Measurements from ENCODE around the gene ASPG.
"Not testable (repeated sequence)": the region's sequence is repeated elsewhere in the genome, so short reads cannot be mapped to it uniquely, and the experiment has no call there.

The ASPG gene

DNA sequence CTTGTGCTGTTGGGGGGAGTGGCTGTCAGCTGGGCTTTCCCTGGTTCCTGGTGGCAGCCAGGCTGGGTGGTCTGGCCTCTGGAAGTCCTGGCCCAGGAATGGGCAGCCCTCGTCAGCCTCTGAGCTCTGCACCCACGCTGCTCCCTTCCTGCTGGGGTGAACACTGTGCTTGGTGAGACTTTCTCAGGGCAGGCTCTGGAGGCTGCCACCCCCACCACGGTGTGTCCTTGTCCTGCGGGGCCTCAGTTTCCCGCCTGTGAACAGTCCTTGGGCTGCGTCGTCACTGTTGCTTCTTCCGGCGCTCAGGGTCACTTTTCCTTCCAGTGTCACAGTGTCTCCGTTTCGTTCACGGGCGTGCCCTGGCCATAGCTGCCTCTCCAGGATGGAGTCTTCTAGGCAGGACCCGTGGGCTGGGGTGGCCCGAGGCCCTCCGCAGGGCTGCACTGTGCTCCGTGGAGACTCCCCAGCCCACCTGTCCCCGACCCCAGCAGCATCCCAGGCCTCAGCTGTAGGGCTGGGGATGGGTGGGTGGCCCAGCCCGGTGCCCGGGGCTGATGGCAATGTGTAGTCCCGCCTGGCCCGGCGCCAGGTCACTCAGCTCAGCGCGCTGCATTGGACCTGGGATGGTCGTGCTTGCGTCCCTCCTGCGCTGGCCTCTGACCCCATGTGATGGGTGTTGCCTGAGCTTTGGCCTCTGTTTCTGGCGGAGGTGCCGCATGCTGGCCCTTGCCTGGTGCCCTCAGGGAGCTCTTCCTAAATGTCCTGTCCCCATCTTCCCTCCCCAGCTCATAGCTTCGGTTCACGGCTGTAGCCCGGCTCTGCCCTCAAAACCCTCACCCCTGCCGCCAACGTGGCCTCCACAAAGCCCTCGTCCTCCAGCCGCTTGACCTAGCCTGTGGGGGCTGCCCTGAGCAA is 59.7 kb downstream of the ASPG start:
- in situ Hi-C loops (cut with MboI; ENCODE audit: low sequenced_read_pairs): no loop called here

DNA sequence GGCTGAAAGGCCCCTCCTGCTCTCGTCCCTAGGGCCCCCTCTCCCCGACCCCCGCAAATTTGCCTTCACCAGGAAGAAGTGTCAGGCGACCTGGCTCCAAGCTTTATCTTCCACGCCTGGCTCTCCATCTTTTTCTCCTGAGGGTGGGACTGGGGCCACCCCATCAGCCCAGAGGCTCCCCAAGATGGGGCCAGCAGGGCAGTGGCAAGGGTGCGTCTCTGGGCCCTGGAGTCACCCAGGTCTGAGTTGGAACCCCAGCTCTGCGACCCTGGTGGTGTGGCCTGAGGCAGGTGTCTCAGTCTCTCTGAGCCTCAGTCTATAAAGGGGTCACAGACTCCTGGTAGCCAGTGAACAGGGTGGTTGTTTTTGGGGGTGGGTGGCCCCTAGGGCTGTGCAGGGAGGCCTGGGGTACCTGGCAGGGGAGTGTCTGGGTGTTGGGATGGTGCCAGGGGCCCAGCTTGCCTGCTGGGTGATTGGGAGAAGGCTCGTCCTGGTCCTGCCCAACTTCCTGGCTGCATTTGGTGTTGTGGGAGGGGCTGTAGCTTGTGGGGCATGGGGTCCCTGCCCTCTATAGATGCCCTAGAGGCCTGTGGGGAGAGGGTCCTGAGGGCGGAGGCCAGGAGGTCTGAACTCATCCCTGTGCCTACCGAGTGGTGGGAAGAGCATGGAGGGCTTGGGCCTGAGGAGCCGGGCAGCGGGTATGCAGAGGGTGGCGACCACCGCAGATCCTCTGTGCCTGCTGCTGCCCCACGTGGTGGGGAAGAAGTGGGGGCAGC is 60.5 kb downstream of the ASPG start:
- in situ Hi-C loops (cut with MboI; ENCODE audit: low sequenced_read_pairs): no loop called here

DNA sequence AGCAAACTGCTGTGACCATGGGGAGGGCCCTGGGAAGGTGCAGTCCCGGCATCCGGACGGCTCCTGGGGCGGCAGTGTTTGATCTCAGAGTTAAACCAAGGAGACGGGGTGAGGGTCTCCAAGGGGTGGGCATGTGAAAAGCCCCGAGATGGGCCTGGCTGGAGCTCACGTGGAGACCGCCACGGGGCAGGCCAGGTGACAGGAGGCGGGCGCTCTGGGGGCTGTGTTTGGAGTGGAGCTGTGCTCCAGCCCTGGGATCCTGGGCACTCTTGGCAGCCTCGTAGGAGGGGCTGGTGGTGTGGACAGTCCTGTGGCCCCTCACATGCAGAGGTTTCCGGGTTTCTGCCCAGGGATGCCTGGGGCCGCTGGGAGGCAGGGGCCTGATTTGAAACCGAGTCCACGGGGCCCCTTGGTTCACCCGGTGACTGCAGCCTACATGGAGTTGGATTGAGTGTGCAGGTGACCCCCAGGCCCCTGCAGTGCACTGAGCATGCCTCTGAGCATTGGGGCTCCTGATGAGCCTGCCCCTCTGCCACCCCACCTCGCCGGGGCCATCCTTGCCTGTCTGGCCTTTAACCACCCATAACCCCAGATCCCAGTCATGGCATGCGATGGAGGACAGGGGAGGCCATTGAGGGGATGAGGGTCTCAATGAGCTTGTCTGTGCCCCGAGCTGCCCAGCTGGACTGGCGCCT is 61.3 kb downstream of the ASPG start:
- in situ Hi-C loops (cut with MboI; ENCODE audit: low sequenced_read_pairs): no loop called here

DNA sequence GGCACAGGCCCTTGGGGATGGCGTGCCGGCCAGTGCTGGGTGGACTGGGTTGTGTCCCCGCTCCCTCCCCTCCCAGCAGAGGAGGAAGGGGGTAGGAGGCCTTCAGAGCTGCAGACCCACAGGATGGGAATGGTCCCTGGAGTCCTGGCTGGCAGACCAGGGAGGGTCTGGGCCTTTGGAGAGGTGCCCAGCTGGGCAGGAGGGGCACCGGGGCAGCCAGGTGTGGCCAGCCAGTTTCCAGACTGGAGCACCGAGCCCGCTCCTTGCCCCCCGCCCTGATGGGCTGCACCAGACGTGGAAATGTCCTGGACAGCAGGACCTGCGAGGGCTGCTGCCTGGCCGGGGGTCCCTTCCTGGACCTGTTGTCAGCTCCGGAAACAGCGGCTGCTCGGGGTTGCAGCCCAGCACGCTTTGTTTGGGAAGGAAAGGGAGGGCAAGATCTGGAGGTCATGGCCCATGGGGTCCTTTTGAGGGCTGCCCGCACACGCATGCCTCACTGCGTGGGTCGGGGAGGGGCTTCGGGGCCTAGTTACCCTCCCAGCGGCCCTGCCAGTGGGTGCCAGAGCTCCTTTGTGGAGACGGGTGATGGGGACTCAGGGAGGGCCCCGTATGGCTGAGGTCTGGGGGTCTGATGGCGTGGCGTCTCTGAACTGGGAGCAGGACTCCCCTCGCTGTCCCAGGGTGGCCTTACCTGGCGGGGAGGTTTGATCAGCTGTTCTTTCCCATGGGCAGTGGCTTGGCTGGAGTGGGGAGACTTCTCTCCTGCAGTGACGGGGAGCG is 62.0 kb downstream of the ASPG start:
- in situ Hi-C loops (cut with MboI; ENCODE audit: low sequenced_read_pairs): no loop called here

DNA sequence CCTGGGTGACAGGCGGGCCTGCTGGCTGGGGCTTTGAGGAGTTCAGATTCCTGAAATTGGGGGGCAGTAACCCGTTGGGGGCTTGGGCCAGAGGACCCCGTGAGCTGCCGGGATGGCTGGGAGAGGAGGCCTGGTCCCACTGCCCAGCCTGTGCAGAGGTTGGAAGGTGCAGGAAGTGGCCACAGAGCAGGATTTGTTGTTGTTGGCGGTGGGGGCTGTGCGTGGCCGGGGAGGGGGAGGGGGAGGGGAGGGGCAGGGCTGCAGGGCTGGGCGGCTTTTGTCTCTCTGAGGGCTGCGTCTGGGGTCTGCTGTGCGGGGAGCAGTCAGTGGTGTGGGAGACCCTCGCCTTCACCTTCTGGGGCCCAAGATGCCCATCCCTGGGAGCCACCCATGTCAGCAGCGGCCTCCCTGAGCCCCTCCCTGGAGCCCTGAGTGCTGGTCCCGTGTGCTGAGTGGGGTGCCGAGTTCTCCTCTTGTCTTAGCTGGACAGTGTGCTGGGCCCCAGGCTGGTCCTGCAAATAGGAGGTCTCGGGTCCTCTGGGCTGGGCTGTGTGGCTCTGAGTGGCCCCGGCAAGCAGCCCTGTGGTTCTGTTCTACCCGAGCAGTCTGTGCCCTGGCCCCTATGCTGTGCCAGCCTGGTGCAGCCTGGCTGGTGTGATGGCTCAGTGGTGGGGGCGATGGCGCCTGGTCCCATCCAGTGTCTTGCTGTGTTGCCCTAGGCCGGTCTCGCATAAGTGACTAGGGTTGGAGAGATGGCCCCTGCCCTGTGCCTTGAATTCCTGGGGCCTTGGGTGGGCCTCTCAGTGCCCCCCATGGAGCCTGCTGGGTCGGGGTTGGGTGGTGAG is 63.2 kb downstream of the ASPG start:
- in situ Hi-C loops (cut with MboI; ENCODE audit: low sequenced_read_pairs): no loop called here

DNA sequence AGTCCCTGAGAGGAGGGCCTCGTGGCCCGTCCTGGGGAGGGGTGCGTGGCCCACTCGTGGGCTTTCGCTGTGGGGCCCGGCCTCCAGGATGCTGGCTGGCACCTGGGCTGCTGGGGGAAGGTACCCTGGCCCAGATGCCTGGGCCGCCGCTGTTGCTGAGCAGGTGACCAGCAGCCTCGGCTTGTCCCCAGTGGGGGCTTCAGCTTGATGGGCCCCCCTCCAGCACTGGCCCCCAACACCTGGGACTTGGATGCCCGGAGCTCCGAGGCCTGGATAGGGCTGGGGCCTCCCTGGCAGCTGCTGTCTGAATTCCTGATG is 63.7 kb downstream of the ASPG start:
- in situ Hi-C loops (cut with MboI; ENCODE audit: low sequenced_read_pairs): no loop called here

DNA sequence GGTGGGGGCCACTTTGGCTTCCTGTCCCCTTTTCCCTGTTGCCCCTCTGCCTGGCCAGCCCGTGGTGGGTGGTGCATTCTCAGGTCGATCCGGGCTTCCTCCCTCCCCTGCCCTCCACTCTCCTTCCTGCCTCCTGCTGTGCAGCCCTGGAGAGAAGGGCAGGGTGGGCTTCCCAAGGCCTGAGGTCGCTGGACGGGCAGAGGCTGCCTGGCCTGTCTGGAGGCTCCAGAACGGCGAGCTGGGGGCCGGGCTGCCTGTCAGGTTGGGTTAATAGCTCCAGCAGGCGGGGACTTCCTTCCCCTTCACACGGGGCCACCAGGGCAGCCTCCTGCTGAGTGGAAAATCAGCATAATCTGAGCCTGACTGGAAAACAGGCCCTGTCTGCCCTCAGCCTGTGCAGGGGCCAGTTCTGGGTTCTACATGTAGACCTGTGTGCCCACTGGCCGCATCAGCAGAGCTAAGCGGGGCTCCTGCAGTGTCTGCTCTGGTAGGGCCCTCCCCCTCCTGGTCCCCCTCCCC is 64.2 kb downstream of the ASPG start:
- in situ Hi-C loops (cut with MboI; ENCODE audit: low sequenced_read_pairs): no loop called here

DNA sequence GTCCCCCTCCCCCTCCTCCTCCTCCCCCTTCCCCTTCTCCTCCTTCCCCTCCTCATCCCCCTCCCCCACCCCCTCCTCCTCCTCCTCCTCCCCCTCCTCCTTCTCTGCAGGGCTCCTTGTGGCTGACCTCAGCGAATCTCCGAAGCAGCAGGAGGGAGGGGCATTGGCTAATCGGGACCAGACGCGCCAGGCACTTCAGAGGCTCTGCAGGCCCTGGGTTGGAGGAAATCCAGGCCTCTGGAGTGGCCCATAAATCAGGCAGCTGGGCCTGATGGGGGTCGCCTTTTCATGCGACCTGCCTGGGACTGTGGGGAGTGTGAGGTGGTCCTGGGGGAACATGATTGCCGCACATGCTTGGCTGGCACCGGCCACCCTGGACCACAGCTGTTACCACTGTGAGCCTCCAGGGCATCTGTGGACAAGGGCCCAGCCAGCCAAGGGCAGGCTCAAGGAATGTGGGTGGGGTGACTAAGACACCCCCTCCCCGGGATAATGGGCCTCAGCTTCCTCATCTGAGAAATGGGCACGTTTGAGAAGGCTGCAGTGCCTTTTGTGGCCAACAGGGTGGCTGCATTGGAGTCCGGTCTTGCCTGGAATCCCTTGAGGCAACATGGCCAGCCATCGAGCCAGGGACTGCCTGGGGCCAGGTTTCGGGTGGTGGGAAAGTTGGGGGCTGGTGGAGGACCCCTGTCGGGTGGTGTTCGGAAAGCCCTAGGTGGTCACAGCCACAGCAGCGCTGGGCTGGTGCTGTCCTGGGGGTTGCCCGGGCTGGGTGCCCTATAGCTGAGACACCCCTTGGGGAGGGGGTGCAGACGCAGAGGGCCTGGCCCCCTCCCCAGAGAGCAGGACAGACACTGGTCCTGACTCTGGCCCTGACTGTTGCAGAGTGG is 64.9 kb downstream of the ASPG start:
- in situ Hi-C loops (cut with MboI; ENCODE audit: low sequenced_read_pairs): no loop called here

DNA sequence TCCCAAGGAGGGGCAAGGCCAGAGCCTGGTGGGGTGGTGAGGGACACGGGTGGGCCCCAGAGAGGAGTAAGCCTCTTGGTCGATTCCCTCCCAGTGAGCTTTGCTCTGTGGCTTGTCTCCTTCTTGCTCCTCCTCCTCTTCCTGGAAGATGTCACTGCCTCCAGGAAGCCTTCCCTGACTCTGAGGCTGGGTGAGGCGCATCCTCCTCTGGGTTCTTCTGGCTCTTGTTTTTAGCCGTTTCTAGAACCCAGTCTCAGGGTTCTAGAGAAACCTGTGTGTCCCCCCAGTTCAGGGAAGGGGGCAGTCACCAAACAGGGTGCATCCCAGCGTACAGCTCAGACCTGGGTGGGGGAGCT is 65.5 kb downstream of the ASPG start:
- in situ Hi-C loops (cut with MboI; ENCODE audit: low sequenced_read_pairs): no loop called here

DNA sequence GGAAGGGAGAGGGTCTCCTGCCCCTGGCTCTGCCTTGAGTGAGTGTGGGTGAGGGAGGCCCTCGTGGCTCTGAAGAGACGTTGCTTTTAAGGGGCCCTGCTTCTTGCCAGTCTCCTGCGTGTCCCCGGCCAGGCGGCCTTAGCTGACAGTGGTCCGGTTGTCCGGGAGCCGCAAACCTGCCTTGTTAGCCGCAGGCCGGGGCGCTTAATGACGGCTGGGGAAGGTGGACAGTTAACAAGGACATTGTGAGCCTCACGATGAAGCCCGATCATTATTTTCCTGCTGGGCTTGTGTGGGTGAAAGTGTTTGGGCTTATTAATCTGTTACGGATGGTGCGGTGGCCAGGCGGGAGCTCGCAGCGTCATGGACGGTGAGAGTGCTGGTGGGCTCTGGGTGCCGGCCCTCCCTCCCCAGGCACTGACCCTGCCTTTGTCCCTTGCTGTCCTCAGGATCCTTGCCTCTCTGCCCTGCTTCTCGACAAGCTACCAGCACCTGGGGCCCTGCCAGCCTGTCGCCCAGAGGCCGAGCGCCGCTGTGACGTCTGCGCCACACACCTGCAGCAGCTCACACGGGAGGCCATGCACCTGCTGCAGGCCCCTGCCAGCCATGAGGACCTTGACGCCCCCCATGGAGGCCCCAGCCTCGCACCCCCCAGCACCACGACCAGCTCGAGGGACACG is 66.2 kb downstream of the ASPG start:
- in situ Hi-C loops (cut with MboI; ENCODE audit: low sequenced_read_pairs): no loop called here

DNA sequence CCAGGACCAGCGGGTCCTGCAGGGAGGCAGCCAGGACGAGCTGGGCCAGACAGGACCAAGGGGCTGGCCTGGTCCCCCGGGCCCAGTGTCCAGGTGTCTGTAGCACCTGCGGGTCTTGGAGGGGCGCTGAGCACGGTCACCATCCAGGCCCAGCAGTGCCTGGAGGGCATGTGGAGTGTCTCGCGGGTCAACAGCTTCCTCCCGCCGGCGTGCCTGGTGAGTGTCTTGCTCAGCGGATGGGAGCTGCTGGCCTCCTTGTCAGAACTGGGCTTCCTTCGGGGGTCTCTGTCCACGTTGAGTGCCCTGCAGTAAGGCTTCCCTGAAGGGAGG is 66.7 kb downstream of the ASPG start:
- in situ Hi-C loops (cut with MboI; ENCODE audit: low sequenced_read_pairs): no loop called here

DNA sequence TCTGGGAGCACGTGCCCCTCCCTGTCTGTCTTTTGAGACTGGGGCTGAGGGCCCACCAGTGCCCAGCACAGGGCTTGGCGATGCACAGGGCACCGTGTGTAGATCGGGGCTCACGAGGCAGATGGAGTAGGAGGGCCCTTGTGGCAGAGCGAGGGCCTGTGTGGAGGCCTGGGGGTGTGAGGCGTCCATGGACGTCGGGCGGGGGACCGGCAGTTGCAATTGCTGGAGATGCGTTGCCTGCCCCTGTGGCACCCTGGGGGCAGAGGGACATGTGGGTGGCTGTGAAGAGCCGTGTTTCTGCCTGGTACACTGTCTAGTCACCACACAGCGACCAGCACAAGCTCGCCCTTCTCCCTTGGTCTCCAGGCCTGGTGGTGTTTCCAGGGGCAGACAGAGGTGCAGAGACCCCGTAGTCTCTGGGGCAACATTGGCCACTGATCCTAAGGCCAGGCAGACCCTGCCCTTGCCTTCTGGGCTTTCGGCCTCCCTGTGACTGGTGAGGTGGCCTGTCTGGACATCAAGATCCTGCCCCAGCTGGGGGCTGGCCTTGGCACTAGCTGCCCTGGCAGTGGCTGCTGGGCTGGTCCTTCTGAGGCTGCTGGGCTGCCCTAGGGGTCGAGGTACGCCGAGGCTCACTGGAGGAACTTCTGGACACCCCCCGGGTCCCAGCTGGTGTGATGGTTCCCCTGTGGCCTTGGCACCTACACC is 67.3 kb downstream of the ASPG start:
- in situ Hi-C loops (cut with MboI; ENCODE audit: low sequenced_read_pairs): no loop called here

DNA sequence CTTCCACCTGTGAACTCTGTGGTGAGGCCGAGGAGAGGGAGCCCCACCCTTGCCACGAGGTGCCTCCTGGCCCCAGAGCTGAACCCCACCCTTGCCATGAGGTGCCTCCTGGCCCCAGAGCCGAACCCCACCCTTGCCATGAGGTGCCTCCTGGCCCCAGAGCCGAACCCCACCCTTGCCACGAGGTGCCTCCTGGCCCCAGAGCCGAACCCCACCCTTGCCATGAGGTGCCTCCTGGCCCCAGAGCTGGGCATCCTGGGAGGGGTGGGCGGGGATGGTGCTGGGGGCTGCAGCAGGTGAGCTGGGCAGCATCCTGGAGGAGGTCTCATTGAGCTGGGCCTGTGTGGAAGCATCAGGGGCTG is 67.9 kb downstream of the ASPG start:
- in situ Hi-C loops (cut with MboI; ENCODE audit: low sequenced_read_pairs): not testable (repeated sequence)

DNA sequence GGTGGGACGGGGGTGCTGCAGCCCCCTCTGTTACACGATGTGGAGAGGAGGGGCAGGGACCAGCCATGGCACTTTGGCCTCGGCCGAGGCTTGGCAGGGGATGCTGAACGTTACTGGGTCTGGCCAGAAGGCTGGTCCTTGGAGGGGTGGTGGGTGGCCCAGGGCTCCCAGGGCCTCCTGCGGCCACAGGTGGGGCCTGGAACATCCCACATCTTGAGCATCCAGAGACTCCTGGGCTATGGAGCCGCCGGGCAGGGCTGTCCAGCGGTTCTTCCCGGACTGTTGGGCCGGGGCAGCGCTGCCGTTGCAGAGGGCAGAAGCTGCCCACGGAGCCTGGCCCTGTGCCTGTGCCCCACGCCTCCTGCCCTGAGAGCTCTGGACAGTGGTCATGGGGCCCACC is 68.7 kb downstream of the ASPG start:
- in situ Hi-C loops (cut with MboI; ENCODE audit: low sequenced_read_pairs): no loop called here

DNA sequence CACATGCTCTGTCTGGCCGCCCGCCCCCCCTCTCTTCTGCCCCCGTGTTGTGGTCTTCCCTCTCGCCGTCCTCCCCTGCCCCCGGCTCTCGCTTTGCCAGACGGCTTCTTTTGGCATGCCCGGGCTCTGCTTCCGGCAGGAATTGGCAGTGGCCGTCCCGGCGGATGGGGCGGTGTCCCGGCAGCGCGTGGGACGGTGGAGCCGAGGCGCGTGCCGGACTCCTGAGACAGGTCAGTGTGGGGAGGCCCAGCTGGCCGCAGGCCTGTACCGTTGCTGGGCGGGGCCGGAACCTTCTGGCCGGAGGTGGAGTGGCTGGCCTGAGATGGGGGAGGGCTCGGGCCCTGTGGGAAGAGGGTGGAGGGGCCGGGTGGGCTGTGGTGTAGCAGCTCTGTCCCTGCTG is 70.0 kb downstream of the ASPG start:
- in situ Hi-C loops (cut with MboI; ENCODE audit: low sequenced_read_pairs): no loop called here

DNA sequence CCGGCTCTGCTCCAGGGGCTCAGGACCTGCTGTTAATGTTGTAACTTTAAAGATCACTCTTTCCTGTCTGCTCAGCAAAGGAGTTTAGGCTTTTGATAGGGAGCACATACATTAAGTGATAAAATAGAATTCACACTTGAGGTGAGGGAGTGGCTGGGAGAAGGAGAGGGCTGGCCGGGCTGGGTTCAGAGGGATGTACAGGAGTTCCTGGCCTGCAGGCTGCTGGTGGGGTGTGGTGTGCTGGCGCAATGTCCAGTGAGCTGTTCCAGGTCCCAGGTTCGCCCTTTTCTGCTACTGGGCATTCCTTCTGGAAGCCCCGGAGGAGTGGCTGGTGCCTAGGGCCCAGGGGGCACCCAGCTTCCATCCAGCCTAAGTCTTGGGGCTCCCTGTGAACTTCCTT is 70.6 kb downstream of the ASPG start:
- in situ Hi-C loops (cut with MboI; ENCODE audit: low sequenced_read_pairs): no loop called here

DNA sequence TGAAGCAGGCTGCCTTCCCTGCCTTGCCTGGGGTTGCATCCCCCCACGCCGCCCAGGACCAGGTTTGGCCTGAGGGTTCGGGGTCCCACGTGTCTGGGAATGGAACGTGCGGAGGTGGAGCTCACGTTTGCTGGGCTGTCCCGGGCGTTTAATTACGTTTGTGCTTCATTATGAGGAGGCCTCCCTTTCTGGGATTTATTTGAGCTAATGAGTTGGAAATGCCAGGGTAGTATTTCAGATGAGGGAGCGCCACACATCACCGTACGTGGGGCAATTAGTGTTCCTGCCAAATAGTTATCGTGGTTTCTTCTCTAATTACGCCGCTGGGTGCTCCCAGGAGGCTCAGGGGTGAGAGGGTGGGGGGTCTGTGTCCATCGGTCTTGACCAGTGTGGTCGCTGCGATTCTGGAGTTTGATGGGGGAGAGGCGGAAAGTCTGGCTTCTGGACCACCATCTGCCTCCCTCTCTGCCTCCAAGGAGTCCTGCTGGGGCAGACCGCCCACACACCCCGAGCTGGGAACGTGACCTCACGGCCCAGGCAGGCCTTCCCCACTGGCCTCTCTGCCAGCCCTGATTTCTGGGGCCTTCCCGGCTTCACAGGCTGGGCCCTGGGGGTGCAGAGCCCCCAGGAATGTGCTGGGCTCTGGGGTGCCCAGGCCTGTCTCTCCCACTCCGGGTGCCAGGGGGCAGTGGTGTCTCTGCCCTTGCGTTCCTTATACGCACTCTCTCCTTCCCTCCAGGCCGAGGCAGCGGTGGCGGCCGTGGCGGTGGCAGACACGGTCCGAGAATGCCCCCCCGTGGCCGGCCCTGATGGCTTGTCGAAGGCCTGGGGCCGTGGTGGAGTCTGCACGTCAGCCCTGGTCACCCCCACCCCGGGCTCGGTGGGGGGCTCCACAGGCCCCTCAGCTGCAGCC is 71.8 kb downstream of the ASPG start:
- in situ Hi-C loops (cut with MboI; ENCODE audit: low sequenced_read_pairs): no loop called here

Data from HL-60/S4 (cell line).